NCI-H2107 treated with DMSO at 0.1 percent for 48 hours (cell line): ENCODE measurements around the gene SACM1L.

Source experiments
- DNase-seq: peaks from one replicate; lab custom pipeline; 2025; ENCODE audit not compliant: unreplicated experiment; lab: John Stamatoyannopoulos, UW

The SACM1L gene

DNA sequence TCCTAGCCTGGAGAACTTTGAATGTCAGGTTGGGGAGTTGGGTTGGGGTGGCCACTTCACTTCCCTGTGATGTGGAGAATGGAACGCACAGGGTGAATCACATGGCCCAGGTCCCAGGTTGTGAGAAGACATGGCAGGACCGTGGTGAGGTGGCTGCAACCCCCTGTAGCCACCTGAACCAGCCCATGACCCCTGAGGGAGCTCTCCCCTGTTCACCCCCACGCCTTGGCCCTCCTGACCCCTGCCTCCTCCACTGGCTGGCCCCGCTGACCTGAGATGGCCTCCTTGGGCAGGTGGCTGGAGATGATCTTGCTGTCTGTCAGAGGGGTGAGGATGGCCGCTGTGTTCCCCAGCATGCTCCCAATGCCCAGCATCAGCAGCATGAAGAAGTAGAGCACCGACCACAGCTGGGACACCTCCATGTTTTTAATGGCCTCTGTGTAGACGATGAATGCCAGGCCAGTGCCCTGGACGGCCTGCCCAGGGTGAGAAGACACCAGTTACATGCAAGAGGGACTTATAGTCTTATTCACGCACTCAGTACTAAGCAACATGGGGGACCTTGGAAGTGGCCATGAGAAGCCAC is 76.2 kb downstream of the SACM1L start:
- no peak for DNase-seq

DNA sequence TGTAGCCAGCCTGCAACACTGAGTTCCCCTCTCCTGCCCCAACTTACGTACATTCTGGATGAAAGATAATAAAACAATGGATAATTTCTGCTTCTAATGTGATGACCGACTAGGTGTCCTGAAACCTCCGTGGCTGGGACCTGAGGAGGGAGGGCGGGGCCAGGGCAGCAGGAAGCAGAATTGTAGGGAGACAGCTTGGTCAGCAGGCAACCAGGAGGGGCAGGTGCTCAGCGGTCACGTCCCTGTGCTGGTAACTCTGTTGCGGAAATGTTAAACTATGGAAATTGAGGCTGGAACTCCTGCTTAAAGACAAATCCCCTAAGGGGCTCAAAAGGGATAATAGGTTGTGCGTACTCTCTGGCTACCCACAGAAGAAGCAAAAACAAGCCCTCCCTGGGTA is 76.8 kb downstream of the SACM1L start:
- no peak for DNase-seq

DNA sequence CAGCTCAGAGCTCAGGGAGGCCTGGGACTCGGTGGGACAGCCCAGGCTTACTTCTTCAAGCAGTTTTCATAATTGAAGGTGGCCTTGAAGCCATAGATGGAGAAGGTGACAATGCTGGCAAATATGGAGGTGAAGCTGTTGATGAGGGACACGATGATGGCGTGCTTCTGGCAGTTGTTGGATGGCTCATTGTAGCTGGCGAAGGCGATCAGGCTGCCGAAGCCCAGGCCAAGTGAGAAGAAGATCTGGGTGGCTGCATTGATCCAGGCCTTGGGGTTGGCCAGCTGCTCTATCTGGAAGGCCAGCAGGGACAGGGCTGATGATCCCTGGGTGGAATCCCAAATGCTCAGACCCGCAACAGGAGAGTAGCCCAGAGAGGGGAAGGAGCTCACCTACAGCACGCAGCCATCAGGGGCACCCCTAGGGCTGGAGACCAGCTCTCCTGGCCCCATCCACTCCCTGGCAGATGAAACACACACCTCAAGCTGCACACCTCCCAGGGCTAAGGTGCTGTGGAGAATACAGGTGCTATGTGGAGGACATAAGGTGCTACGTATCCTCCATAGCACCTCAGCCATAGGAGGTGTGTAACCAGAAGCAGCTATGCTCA is 82.1 kb downstream of the SACM1L start:
- no peak for DNase-seq

DNA sequence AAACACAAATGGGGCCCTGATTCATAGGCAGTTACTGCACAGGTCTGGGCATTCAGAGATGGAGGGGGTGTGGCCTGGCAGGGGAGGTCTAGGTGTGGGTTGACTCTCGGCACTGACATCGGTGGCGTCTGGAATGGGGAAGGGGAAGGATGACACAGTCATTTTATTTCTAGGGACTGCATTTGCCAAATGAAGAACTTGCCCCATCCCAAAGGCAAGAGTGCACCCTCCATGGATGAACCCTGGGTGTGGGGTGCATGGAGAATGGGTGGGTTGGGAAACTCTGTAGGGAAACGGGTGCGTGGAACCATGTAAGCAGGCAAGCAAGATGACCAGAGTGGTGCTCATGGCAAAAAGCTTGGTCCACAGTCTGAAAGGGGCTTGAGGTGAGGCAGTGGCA is 82.6 kb downstream of the SACM1L start:
- DNase-seq, result no peak

DNA sequence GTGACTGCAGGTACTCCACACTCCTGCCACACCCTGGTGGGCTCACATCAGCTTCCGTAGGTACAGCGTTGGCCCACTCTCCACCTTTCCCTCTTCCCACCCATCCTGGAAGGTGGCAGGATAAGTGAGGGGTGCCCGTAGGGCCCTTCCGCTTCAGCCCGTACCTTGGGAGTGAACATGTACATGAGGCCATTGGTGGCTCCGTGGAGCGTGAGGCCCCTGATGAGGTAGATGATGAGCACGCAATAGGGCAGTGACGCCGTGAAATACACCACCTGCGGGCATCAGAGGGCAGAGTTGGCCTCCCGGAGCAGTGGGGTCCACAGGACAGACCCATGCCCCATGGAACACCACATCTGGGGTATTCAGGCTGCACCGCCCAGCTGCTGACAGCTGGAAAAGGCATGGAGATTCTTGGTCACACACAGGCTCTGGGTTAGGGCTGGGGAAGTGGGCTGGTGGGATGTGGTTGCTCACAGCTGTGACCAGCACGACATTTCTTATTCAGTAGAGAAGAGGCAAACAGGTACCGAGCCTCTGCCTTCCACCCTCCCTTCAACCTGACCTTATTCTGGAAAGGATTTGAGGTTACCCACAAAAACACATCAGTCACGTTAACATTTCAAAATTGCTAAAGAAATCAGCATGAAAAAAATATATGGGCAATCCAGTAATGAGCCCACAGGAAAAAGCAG is 83.3 kb downstream of the SACM1L start:
- no peak for DNase-seq

DNA sequence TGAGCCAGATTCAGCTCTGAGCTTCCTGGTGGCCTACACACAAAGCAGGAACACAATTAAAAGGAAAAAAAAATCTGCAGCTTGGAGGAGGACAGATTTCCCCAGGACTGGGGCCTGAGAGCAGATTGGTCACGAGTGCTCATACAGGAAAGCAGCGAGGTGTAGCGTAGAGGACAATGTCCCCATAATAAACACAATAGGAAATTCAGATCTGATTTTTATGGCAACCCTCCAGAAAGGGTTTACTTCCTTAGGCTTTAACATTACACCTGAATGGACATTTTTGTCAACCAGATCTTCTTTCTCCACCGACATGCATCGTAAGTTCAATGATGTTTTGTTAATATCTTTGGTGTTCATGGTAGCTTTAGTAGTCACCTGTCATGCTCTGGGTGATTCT is 83.9 kb downstream of the SACM1L start:
- no peak for DNase-seq

DNA sequence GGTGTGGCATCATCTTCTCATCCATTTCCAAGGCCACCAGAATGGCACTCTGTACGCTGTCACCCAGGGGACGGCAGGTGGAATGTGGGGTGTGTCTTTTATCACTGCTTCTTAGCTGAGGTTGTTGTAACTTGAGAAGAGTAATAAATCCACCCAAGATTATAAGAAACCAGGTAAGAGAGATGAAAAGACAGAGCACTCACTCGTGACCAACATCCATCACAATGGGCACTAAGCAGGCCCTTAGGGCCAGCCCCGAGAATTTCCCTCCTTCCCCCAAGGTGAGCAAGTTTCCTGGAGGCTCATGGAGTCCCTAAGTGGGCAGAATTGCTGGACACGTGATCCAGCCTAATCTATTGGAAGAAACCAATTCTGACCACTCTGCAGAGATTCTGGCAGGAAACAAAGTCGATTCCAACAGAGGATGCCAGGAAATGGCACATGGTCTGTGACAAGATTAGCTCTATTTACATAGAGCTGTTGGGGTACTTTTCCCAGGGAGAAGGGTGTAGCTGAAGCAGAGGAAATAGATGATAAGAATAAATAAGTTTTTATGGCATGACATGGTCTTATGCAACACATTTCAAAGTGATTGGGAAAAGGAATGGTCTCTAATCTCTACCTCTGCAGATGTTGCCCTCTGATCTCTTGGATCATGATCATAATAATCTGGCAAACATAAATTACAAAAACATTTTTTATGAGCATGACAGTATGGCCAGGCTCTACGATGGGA is 84.7 kb downstream of the SACM1L start:
- no peak for DNase-seq

DNA sequence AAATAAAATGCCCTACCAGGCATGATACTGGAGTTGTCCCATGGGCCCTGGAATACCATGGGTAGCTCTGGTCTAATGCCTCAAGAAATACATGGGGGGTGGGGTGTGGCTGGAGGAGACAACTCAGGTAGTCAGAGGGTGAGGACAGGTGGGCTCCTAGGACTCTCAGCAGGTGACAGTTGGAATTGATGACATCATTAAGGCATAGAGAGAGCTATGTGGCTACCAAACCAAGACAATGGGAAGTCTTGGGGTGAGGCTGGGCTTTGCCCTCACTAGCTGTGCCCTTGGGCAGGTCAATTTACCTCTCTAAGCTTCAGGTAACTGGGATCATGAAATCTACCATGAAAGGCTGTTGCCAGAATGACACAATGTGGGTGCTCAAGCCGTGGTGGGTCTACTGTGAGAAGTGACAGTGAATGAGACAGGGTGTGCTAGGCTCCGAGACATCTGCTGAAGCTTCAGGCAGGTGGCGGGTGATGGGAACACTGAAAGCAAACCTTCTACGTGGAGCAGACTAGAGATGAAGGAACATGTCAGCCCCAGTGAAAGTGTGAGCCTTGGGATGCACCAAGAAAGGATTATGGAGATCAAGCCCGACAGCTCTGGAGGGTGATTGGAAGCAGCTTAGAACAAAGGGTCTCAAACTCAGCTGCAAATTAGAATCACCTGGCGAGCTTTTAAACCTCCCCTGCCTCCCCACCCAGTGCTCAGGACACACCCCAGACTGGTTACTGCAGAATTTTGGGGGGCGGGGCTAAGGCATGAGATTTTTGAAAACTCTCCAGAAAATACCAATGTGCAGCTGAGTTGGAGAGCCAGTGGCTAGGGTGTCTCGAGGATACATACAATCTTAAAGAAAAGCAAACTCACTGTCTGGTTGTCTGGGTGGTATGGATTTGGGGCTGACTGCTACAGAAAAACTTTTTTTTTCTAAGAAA is 85.7 kb downstream of the SACM1L start:
- no peak for DNase-seq

DNA sequence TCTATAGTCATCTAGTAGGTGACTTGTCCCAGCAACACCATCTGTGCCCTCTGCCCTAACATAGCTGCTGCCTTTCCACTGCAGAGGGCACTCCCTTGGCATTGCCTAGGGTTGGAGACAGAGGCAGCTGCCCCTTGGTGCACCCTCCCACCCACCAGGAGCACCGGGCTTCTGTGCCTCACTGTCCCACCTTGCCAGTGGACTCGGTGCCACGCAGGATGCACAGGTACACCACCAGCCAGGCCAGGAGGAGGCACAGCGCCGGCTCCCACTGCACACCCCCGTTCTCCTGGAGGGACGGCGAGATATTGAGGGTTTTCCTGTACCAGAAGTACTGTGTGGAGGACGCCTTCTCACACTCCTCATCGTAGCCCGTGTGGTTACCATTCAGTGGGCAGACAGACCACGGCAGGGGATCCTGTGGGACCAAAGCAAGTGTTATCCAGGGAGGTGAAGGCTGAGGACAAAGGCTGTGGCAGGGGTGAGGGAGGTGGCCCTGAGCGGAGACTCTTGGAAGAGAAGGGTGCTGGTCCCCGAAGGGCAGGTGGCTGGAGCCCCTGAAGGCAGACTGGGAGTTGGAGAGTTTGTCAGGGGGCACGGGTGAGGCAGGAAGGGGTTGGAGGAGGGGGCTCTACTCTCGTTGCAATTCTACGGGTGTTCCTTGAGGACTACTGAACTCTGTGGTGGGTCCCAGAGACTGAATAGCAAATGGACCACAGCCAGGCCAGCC is 86.5 kb downstream of the SACM1L start:
- DNase-seq, result no peak

DNA sequence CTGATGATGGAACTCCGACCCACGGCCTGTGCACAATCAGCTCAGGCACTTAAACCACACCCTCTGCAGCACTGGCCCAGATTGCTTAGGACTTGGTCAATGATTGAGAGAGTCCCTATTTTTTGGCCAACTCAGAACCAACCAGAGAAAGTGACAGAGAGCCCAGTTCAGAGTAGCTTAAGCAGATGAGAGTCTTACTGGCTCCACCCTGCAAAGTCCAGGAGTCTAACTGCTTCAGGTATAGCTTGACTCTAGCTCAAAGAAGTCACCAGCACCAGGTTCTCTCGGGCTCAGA is 87.1 kb downstream of the SACM1L start:
- no peak for DNase-seq

DNA sequence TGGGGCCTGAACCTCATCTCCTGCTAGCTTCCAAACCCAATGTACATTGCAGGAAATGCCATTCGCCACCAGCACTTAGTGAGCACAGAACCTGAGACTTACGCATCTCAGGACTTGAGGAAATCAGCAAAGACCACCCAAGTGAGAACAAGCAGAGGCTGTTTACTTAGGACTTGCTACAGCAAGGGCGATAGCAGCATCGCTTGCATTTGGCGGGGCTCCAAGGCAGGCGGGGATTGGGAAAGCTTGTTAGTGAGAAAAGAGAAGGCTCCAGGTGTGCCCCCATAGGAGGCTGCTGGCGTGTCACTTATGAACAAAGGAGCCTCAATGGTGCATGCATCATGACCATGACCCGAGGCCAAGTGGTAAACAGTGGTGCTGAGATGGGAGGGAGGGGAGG is 87.4 kb downstream of the SACM1L start:
- DNase-seq, result peak; percentile 41

DNA sequence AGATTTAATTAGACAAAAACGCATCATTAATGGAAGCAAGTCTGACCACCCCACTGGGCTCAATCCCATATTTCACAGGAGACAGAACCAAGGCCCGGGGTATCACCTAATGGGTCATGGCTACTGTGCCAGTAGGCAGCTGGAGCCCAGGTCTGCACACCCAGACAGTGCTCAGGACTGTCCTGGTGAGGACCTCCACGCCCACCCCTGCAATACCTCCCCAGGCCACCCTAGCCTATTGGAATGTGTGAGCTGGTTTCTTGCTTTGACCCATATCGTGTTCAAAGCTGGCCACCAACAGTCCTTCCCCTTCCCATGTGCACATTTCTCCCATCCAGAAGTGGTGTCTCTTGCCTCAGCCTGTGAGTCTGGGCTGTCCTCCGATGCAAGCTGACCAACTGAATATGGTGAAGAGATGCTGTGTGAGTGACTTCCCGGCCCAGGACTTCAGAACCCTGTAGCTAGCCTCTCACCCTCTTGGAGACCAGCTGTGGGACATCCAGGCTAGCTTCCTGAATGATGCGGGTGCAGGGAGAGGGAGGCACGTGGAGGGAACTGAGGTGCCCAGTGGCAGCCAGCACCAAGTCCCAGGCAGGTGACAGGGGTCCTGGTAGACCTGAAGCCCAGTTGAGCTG is 88.0 kb downstream of the SACM1L start:
- no peak for DNase-seq

DNA sequence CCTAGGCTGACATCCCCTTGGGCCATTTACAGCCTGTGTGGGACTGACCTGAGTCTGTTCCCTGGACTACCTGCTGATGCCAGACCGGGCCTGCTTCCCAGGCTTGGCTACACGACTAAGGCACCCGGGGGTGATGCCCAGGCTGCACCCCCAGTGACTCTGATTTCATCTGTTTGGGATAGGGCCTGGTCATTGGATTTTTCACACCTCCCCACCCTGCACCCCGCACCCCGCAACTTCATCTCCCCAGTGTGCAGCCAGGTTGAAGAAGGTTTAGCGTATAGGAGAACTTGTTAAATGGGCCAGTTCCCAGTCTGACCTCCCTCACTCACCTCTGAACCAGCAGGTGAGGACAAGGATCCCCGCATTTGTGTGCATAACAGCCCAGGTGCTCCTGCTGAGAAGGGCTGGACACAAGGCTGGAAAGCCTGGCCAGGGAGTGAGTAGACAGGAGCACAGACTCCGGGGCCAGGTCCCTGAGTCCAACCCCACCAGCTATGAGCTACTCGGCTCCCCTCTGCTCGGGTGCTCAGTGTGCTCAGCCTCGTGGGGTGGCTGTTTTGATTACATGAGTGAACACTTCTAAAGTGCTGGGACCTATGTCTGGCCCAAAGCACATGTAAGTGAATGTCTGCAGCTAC is 88.7 kb downstream of the SACM1L start:
- DNase-seq, result no peak

DNA sequence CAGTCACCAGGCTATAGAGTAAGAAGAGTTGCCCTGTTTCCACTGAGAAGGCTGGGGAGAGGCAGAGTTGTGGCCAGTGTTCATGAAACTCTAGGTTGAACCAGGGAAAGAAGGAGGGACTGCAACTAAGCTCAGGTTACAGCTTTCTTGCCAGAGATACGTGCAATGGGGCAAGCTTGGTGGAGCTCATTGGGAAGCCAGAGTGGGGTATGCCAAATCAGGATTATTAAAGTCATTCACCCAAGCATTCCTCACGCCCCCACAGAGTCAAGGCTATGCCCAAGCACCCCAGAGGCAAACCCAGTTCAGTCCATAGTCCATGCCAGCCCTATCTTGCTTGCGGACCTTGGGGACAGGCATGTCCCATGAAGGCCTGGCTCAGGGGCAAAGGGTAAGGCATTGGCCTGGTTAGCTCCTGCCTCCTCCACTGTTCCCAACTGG is 89.6 kb downstream of the SACM1L start:
- peak; percentile 5 for DNase-seq

DNA sequence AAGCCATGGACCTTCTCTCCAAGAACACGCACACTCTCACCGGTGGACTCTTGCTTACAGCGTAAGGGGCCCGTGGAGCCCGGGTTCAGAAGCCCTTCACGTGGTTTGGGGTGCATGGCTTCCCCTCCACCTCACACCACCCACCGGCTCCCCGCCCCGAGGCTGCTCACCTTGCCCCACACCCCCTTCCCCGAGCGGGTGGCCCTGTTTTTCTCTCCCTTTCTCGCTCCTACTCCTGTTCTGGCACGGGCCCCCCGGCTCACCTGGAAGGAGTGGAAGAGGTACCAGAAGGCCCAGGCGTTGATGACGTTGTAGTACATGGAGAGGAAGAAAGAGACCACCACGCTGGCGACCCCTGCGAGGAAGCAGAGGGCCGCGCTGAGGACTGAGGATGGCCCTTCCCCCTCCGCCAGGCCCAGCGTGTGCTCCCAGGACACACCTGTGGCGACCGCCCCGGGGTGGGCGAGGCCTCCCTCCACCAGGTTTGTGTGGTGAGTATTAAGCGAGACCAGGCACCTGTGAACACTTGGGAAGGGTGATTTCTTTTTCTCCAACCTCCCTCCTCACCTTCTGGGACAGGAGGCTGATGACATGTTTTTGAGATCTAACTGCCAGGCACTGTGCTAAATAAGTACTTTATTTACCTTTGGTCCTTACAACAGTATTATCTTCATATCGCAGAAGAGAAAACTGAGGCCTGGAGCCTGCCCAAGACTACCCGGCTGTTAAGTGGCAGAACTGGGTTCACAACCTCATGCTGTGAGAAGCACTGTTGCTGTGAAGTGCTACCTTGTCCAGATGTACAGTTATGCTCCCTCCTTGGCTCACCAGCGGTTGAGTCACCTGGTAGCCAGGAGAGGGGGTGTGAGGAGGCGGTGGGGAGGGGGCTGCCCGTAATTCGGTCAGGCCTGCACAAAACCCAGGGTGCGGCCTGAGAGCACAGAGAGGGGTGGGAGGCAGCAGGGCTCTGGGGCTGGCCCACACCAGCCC is 90.8 kb downstream of the SACM1L start:
- DNase-seq, result no peak

DNA sequence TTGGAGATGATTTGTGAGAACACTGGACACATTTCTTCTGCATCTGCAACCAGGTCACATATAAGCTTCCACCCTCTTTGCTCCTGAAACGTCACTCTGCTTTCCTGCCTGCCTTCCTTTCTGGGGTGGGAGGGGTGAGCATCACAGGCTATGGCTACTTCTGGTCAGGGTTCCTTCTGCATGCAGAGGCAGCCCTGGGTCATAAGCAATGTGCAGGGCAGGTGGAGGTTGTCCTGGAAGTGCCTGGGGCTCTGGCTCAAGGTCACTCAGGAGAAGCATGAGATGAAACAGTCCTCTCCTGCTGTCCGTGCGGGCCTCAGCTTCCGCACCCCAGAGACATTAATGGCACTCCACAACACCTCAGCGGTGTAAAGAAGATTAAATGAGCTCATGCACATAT is 92.1 kb downstream of the SACM1L start:
- DNase-seq, result no peak

DNA sequence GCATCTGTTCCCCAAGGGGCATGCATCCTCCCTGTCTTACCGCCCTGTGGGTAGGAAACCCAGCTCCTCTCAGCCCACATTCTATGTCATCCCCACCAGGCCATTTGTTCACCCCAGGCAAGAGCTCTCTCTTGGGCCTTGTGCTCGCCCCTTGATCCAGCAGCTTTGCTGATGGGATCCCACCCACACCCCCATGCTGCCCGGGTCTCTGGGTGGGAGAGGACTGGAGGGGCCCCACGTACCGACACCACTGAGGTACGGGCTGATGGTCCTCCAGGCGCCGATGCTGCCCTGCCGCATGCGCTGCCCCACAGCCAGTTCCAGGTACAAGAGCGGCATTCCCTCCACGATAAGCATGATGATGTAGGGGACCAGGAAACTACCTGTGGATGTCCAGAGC is 92.6 kb downstream of the SACM1L start:
- no peak for DNase-seq

DNA sequence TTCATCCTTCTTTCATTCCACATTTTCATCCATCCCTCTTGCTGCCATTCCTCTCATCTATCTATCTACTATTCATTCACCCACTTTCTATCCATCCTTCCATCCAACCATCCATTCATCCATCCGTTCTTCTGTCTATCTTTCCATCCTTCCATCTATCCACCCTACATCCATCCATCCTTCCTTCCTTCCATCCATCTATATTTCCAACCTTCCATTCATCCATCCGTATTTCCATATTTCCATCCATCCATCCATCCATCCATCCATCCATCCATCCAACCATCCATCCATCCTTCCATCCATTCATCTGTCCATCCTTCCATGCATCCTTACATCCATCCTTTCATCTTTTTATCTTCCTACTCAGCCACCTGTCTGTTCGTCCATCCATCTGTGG is 93.2 kb downstream of the SACM1L start:
- no peak for DNase-seq
